ENCODE measurements around the gene DNAH2.

DNAH2 gene

DNA sequence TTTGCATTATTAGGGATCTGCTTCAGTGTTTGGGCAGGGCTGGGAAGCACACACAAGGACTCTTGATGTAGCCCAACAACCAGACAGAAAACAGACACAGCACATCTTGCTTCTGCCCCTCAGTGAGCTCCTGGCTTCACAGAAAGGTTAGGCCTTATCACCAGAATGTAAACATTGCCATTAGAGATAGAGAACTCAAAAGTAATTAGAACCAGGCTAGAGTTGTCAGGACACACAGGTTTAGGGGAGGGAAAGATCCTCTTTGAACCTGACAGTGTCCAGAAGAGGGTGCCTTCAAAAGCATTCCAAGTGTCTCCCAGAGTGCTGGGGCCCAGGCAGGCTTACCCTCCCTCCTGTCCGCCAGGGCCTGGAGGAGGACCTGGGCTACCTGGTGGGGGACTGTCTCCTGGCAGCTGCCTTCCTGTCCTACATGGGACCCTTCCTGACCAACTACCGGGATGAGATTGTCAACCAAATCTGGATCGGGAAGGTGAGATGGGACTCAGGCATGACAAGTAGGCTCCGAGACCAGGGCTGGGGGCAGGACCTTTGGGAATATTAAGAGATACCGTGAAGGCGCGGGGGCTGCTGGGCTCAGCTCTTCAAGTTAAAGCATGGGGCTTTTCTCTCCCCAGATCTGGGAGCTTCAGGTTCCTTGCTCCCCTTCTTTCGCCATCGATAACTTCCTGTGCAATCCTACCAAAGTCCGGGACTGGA lies 99.5 kb downstream of the DNAH2 start:
- Histone ChIP-seq H3K4me1 (ENCODE audit: low read length) (no peaks in the 10 kb centered on the region), H3K27ac (ENCODE audit: low read length) (no peak overlapping the region), H4K20me1 (ENCODE audit: insufficient read depth, low read length) (no peaks in the 10 kb centered on the region), H3K36me3 (replicated peaks; ENCODE audit: low read depth, low read length) (no peaks in the 10 kb centered on the region), H3K4me3 (ENCODE audit: low read length) (no peak overlapping the region), H3K9ac (ENCODE audit: low read length) (no peak overlapping the region), H2AFZ (ENCODE audit: low read depth, low read length) (no peak overlapping the region), H3K9me3 (ENCODE audit: insufficient read depth, low read length) (no peaks in the 10 kb centered on the region), H3K79me2 (ENCODE audit: low read length) (no peaks in the 10 kb centered on the region), H3K4me2 (ENCODE audit: low read length) (no peak overlapping the region), H3K27me3 (ENCODE audit: low read depth, low read length) (no peaks in the 10 kb centered on the region)
- TF ChIP-seq, protein P1, sequence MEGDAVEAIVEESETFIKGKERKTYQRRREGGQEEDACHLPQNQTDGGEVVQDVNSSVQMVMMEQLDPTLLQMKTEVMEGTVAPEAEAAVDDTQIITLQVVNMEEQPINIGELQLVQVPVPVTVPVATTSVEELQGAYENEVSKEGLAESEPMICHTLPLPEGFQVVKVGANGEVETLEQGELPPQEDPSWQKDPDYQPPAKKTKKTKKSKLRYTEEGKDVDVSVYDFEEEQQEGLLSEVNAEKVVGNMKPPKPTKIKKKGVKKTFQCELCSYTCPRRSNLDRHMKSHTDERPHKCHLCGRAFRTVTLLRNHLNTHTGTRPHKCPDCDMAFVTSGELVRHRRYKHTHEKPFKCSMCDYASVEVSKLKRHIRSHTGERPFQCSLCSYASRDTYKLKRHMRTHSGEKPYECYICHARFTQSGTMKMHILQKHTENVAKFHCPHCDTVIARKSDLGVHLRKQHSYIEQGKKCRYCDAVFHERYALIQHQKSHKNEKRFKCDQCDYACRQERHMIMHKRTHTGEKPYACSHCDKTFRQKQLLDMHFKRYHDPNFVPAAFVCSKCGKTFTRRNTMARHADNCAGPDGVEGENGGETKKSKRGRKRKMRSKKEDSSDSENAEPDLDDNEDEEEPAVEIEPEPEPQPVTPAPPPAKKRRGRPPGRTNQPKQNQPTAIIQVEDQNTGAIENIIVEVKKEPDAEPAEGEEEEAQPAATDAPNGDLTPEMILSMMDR (IDR thresholded peaks at IDR 0.05; ENCODE audit: low read depth, low read length), result no peak
- TF ChIP-seq EZH2phosphoT487 (IDR thresholded peaks at IDR 0.05; ENCODE audit: low read depth), result no peak

DNA sequence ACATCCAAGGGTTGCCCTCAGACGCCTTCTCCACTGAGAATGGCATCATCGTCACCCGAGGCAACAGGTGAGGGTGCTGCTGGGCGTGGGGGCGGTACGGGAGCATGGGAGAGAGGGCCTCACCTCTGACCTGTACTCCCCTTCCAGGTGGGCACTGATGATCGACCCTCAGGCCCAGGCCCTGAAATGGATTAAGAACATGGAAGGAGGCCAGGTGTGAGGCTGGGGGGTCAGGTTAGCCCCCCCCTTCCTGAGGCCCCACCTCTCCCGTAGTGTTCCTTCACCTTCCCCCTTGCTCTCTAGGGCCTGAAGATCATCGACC lies 100.1 kb downstream of the DNAH2 start:
- H3K27me3 ChIP-seq (ENCODE audit: low read depth, low read length), result no peaks in the 10 kb centered on the region
- no peak overlapping the region for H3K9ac ChIP-seq (ENCODE audit: low read length)
- H4K20me1 ChIP-seq (ENCODE audit: insufficient read depth, low read length), result no peaks in the 10 kb centered on the region
- no peak overlapping the region for H3K4me2 ChIP-seq (ENCODE audit: low read length)
- no peak overlapping the region for H3K27ac ChIP-seq (ENCODE audit: low read length)
- H3K36me3 ChIP-seq (replicated peaks; ENCODE audit: low read depth, low read length), result no peaks in the 10 kb centered on the region
- H3K4me1 ChIP-seq (ENCODE audit: low read length), result no peaks in the 10 kb centered on the region
- no peak overlapping the region for H2AFZ ChIP-seq (ENCODE audit: low read depth, low read length)
- no peaks in the 10 kb centered on the region for H3K9me3 ChIP-seq (ENCODE audit: insufficient read depth, low read length)
- TF ChIP-seq, protein P1 (IDR thresholded peaks at IDR 0.05; ENCODE audit: low read depth, low read length), result no peak
- no peak for TF ChIP-seq EZH2phosphoT487 (IDR thresholded peaks at IDR 0.05; ENCODE audit: low read depth)
- no peaks in the 10 kb centered on the region for H3K79me2 ChIP-seq (ENCODE audit: low read length)
- H3K4me3 ChIP-seq (ENCODE audit: low read length), result no peak overlapping the region

DNA sequence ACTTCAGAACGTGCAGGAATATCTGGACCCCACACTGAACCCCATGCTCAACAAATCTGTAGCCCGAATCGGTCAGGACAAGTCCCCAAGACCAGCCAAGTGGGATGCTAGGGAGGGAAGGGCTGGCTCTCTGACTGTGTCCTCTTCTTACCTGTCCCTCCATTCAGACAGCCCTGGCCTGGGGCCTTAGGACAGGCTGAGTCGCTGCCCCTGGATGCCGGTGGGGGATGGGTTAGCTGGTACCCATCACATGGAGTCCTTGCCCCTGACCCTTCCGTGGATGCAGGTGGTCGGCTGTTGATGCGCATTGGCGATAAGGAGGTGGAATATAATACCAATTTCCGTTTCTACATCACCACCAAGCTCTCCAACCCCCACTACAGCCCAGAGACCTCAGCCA lies 100.5 kb downstream of the DNAH2 start:
- H3K4me2 ChIP-seq (ENCODE audit: low read length), result no peak overlapping the region

DNA sequence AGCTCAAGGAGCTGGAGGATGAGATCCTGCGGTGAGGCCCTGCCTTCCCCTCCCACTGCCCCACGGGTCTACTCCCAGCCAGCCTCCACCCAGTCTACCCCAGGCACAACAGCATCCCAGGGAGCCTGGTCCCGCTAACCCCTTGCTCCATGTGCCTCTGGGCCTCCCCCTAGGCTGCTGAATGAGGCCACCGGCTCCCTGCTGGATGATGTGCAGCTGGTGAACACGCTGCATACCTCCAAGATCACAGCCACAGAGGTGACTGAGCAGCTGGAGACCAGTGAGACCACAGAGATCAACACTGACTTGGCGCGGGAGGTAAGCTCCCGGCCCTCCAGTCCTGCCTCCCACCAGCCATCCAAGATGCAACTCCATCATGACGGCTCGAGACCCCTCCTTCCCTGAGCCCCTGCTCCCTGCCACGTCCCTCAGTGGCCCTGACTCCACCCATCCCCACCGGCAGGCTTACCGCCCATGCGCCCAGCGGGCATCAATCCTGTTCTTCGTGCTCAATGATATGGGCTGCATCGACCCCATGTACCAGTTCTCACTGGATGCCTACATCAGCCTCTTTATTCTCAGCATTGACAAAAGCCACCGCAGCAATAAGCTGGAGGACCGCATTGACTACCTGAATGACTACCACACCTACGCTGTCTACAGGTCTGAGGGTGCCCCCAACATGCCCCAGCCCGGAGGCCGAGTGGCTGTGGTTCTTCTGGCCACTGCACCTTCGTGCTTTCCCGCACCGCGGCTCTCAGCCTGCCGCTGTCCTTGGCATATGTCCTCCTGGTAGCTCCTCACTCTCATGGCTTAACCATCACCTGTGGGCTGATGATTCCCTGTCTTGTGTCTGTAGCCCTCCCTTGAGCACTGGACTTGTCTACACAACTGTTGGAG lies 101.5 kb downstream of the DNAH2 start:
- no peak overlapping the region for H3K9ac ChIP-seq (ENCODE audit: low read length)
- no peak overlapping the region for H2AFZ ChIP-seq (ENCODE audit: low read depth, low read length)
- H3K27ac ChIP-seq (ENCODE audit: low read length), result no peak overlapping the region
- H3K36me3 ChIP-seq (replicated peaks; ENCODE audit: low read depth, low read length), result no peaks in the 10 kb centered on the region
- no peaks in the 10 kb centered on the region for H3K79me2 ChIP-seq (ENCODE audit: low read length)
- H3K4me1 ChIP-seq (ENCODE audit: low read length), result no peaks in the 10 kb centered on the region
- TF ChIP-seq, protein P1 (IDR thresholded peaks at IDR 0.05; ENCODE audit: low read depth, low read length), result no peak
- no peak for TF ChIP-seq EZH2phosphoT487 (IDR thresholded peaks at IDR 0.05; ENCODE audit: low read depth)
- H3K4me2 ChIP-seq (ENCODE audit: low read length), result no peak overlapping the region
- no peak overlapping the region for H3K4me3 ChIP-seq (ENCODE audit: low read length)
- H4K20me1 ChIP-seq (ENCODE audit: insufficient read depth, low read length), result no peaks in the 10 kb centered on the region
- H3K9me3 ChIP-seq (ENCODE audit: insufficient read depth, low read length), result no peaks in the 10 kb centered on the region
- no peaks in the 10 kb centered on the region for H3K27me3 ChIP-seq (ENCODE audit: low read depth, low read length)

More for the DNA sequence above, 100.5 kb downstream of the DNAH2 start:
- Histone ChIP-seq H2AFZ (ENCODE audit: low read depth, low read length) (no peak overlapping the region), H3K79me2 (ENCODE audit: low read length) (no peaks in the 10 kb centered on the region), H3K27ac (ENCODE audit: low read length) (no peak overlapping the region), H3K4me3 (ENCODE audit: low read length) (no peak overlapping the region), H3K9ac (ENCODE audit: low read length) (no peak overlapping the region), H3K4me1 (ENCODE audit: low read length) (no peaks in the 10 kb centered on the region), H3K36me3 (replicated peaks; ENCODE audit: low read depth, low read length) (no peaks in the 10 kb centered on the region), H3K27me3 (ENCODE audit: low read depth, low read length) (no peaks in the 10 kb centered on the region), H4K20me1 (ENCODE audit: insufficient read depth, low read length) (no peaks in the 10 kb centered on the region), H3K9me3 (ENCODE audit: insufficient read depth, low read length) (no peaks in the 10 kb centered on the region)
- TF ChIP-seq, protein P1 (IDR thresholded peaks at IDR 0.05; ENCODE audit: low read depth, low read length), result no peak
- no peak for TF ChIP-seq EZH2phosphoT487 (IDR thresholded peaks at IDR 0.05; ENCODE audit: low read depth)

Measured in OCI-LY3 (cell line).